IMR-90 (cell line): ENCODE results near the gene COL25A1. TPM values are rescaled to one million over a fixed set of nuclear protein-coding genes. Genes with fewer than 3 reads are reported as not detected.

Source experiments
- ATAC-seq: fragments of 200-7000 bp; cut with Tn5 transposase; 2 replicates; pipeline ENCODE4 v1.9.1; 2020; ENCODE audit warnings: low read depth, mild to moderate bottlenecking, moderate library complexity
- BruUV-seq: library from RNA; stranded (reverse); fragments of 400-500 nt; replicated peaks from 2 replicates; lab custom pipeline; 2021; lab: Mats Ljungman, UMichigan
- CTCF ChIA-PET: fragments of 300-600 bp; formaldehyde crosslinking; extraction: SDS; loops from one replicate; lab custom pipeline; 2021; ENCODE audit warnings: antibody characterized with exemption; lab: Yijun Ruan, JAX
- POLR2A ChIA-PET: fragments of 300-600 bp; sonication (Branson Sonifier 250); formaldehyde crosslinking; loops from one replicate; lab custom pipeline; 2022; ENCODE audit warnings: antibody characterized with exemption; ENCODE audit not compliant: unreplicated experiment; lab: Charles Lee
- DNase-seq: peaks from one replicate; pipeline ENCODE4 v3.0.0; 2013
- H2AFZ ChIP-seq: replicated peaks from 2 replicates; pipeline ENCODE3; 2013; ENCODE audit warnings: low read length, mild to moderate bottlenecking; ENCODE audit not compliant: poor library complexity
- H2AK5ac ChIP-seq: 2 replicates; pipeline ENCODE4 v1.6.1; 2013; ENCODE audit warnings: low read depth, low read length, inconsistent platforms
- H2AK9ac ChIP-seq: replicated peaks from 2 replicates; pipeline ENCODE3; 2013; ENCODE audit warnings: mild to moderate bottlenecking, low read depth, low read length, moderate library complexity; ENCODE audit not compliant: poor library complexity
- H2BK120ac ChIP-seq: 2 replicates; pipeline ENCODE4 v1.6.1; 2013; ENCODE audit warnings: low read depth, low read length, inconsistent platforms
- H2BK15ac ChIP-seq: 3 replicates; pipeline ENCODE4 v1.6.1; 2013; ENCODE audit warnings: low read depth, low read length, inconsistent platforms
- H2BK20ac ChIP-seq: 2 replicates; pipeline ENCODE4 v1.6.1; 2013; ENCODE audit warnings: low read depth, mild to moderate bottlenecking, inconsistent platforms, low read length, moderate library complexity
- H2BK5ac ChIP-seq: 2 replicates; pipeline ENCODE4 v1.6.1; 2013; ENCODE audit warnings: mild to moderate bottlenecking, low read depth, low read length, inconsistent platforms; ENCODE audit not compliant: poor library complexity, severe bottlenecking
- H3K14ac ChIP-seq: replicated peaks from 2 replicates; pipeline ENCODE4 v1.6.1; 2013; ENCODE audit warnings: low read depth, low read length, inconsistent platforms
- H3K18ac ChIP-seq: 2 replicates; pipeline ENCODE4 v1.6.1; 2013; ENCODE audit warnings: low read depth, low read length, control low read depth
- H3K23ac ChIP-seq: 2 replicates; pipeline ENCODE4 v1.6.1; 2013; ENCODE audit warnings: low read depth, low read length, inconsistent platforms
- H3K27ac ChIP-seq: 2 replicates; pipeline ENCODE4 v1.5.1; 2013; ENCODE audit warnings: mild to moderate bottlenecking, control low read depth, low read length; ENCODE audit not compliant: insufficient read depth
- H3K27me3 ChIP-seq: 2 replicates; pipeline ENCODE4 v1.6.1; 2013; ENCODE audit warnings: low read length; ENCODE audit not compliant: control insufficient read depth, insufficient read depth
- H3K36me3 ChIP-seq: 2 replicates; pipeline ENCODE4 v1.6.1; 2013; ENCODE audit warnings: low read length, mixed read lengths; ENCODE audit not compliant: control insufficient read depth, insufficient read depth
- H3K4ac ChIP-seq: 2 replicates; pipeline ENCODE4 v1.6.1; 2013; ENCODE audit warnings: low read depth, low read length, inconsistent platforms
- H3K4me1 ChIP-seq: 2 replicates; pipeline ENCODE4 v1.6.1; 2013; ENCODE audit warnings: low read length, mixed read lengths; ENCODE audit not compliant: control insufficient read depth, insufficient read depth
- H3K4me2 ChIP-seq: 2 replicates; pipeline ENCODE4 v1.6.1; 2013; ENCODE audit warnings: low read depth, mild to moderate bottlenecking, control low read depth, low read length, moderate library complexity
- H3K4me3 ChIP-seq: 2 replicates; pipeline ENCODE4 v1.5.1; 2013; ENCODE audit warnings: low read depth, mild to moderate bottlenecking, control low read depth, low read length, moderate library complexity; ENCODE audit not compliant: insufficient read depth
- H3K56ac ChIP-seq: 2 replicates; pipeline ENCODE4 v1.6.1; 2013; ENCODE audit warnings: low read length, inconsistent platforms; ENCODE audit not compliant: insufficient read depth; ENCODE audit errors: extremely low read depth
- H3K79me1 ChIP-seq, 2 experiments: 2 replicates each; pipeline ENCODE4 v1.6.1; 2013; ENCODE audit warnings: low read length in 2 of 2, inconsistent platforms in 1 of 2, low read depth in 1 of 2
- H3K9ac ChIP-seq: 2 replicates; pipeline ENCODE4 v1.6.1; 2013; ENCODE audit warnings: low read depth, low read length, control low read depth
- H3K9me1 ChIP-seq: 2 replicates; pipeline ENCODE4 v1.6.1; 2013; ENCODE audit warnings: low read length, inconsistent platforms; ENCODE audit not compliant: insufficient read depth
- H3K9me3 ChIP-seq: 2 replicates; pipeline ENCODE4 v1.6.1; 2013; ENCODE audit warnings: low read length; ENCODE audit not compliant: control insufficient read depth, insufficient read depth
- H4K20me1 ChIP-seq: 2 replicates; pipeline ENCODE4 v1.6.1; 2013; ENCODE audit warnings: low read length, inconsistent platforms; ENCODE audit not compliant: insufficient read depth
- H4K5ac ChIP-seq: 2 replicates; pipeline ENCODE4 v1.6.1; 2013; ENCODE audit warnings: mild to moderate bottlenecking, low read depth, low read length, control low read depth
- H4K8ac ChIP-seq, 2 experiments: 2 replicates each; pipeline ENCODE4 v1.6.1; 2013; ENCODE audit warnings: low read depth in 2 of 2, low read length in 2 of 2, control low read depth in 1 of 2, inconsistent platforms in 1 of 2
- H4K91ac ChIP-seq: 2 replicates; pipeline ENCODE4 v1.6.1; 2013; ENCODE audit warnings: low read depth, low read length, inconsistent platforms; ENCODE audit not compliant: insufficient read depth
- BHLHE40 ChIP-seq: fragments of 150-350 bp; IDR thresholded peaks from 2 replicates; pipeline ENCODE4 v1.6.1; 2016; ENCODE audit warnings: mild to moderate bottlenecking, low read depth, low read length
- CEBPB ChIP-seq: IDR thresholded peaks from 2 replicates; pipeline ENCODE4 v1.6.1; 2012; ENCODE audit warnings: low read depth, low read length, improper control_type of control experiment
- CHD1 ChIP-seq: IDR thresholded peaks from 2 replicates; pipeline ENCODE4 v1.6.1; 2012; ENCODE audit warnings: low read depth, low read length, improper control_type of control experiment
- CTCF ChIP-seq: conservative IDR thresholded peaks from 2 replicates; pipeline ENCODE4 v1.5.1; 2012; ENCODE audit warnings: mild to moderate bottlenecking, low read depth, low read length, improper control_type of control experiment
- ELK1 ChIP-seq: fragments of 150-350 bp; IDR thresholded peaks from 2 replicates; pipeline ENCODE4 v1.6.1; 2016; ENCODE audit warnings: low read depth, mild to moderate bottlenecking, low read length, moderate library complexity, borderline replicate concordance
- FOS ChIP-seq: fragments of 150-350 bp; IDR thresholded peaks from 2 replicates; pipeline ENCODE4 v1.6.1; 2016; ENCODE audit warnings: low read depth, low read length
- MAFK ChIP-seq: IDR thresholded peaks from 2 replicates; pipeline ENCODE4 v1.6.1; 2012; ENCODE audit warnings: low read depth, low read length, improper control_type of control experiment
- MAZ ChIP-seq: IDR thresholded peaks from 2 replicates; pipeline ENCODE4 v1.6.1; 2012; ENCODE audit warnings: low read depth, mild to moderate bottlenecking, low read length, improper control_type of control experiment, moderate library complexity, borderline replicate concordance
- MXI1 ChIP-seq: IDR thresholded peaks from 2 replicates; pipeline ENCODE4 v1.6.1; 2012; ENCODE audit warnings: low read depth, mild to moderate bottlenecking, low read length, moderate library complexity, borderline replicate concordance
- NFE2L2 ChIP-seq: fragments of 150-350 bp; IDR thresholded peaks from 2 replicates; pipeline ENCODE4 v1.6.1; 2016; ENCODE audit warnings: low read depth, mild to moderate bottlenecking, low read length
- POLR2A ChIP-seq: IDR thresholded peaks from 2 replicates; pipeline ENCODE4 v1.6.1; 2012; ENCODE audit warnings: mild to moderate bottlenecking, low read depth, low read length
- RAD21 ChIP-seq: IDR thresholded peaks from 2 replicates; pipeline ENCODE4 v1.6.1; 2012; ENCODE audit warnings: low read length, improper control_type of control experiment
- RCOR1 ChIP-seq: IDR thresholded peaks from 2 replicates; pipeline ENCODE4 v1.6.1; 2012; ENCODE audit warnings: mild to moderate bottlenecking, low read length, improper control_type of control experiment; ENCODE audit not compliant: insufficient replicate concordance
- RFX5 ChIP-seq: IDR thresholded peaks from 2 replicates; pipeline ENCODE4 v1.8.0; 2012; ENCODE audit warnings: low read depth, mild to moderate bottlenecking, low read length, moderate library complexity
- SMC3 ChIP-seq: fragments of 150-350 bp; IDR thresholded peaks from 2 replicates; pipeline ENCODE4 v1.6.1; 2016; ENCODE audit warnings: low read depth, mild to moderate bottlenecking, antibody characterized with exemption, low read length, moderate library complexity
- WGBS, 2 experiments: methylation state at CpG; one replicate each; pipeline versions ENCODE4 v1.1.5 to v1.1.7; 2013; ENCODE audit warnings: missing lambda C conversion rate in 2 of 2; ENCODE audit not compliant: insufficient read length in 1 of 2; ENCODE audit errors: extremely low coverage in 2 of 2; 5-methylcytosine and 5-hydroxymethylcytosine counted together
- dilution Hi-C: fragments of 300-500 bp; cut with HindIII; formaldehyde crosslinking; loops from one replicate; pipeline ENCODE4 v1.14.3; 2018; ENCODE audit warnings: low sequenced_read_pairs; ENCODE audit not compliant: unreplicated experiment
- in situ Hi-C: fragments of 300-500 bp; cut with MboI; formaldehyde crosslinking; loops from 3 replicates; pipeline ENCODE4 v1.14.3; 2019; ENCODE audit warnings: low sequenced_read_pairs, inconsistent platforms, mixed read lengths
- intact Hi-C: fragments of 100-400 bp; cut with micrococcal nuclease; formaldehyde crosslinking; loops from 2 replicates; pipeline ENCODE4 v1.10.0; 2022
- polyA plus RNA-seq, 3 experiments: library from polyadenylated mRNA; depleted of rRNA; stranded (reverse); fragments of >200 nt; gene quantifications; 2 replicates each; pipeline ENCODE4 v1.2.3, GENCODE V29; 2012; ENCODE audit warnings: low replicate concordance in 1 of 3
- total RNA-seq: library from RNA; depleted of rRNA; stranded (reverse); fragments of >200 nt; gene quantifications from 2 replicates; pipeline ENCODE4 v1.2.3, GENCODE V29; 2012

COL25A1 gene
- total and polyA plus RNA-seq, 2 of the 4 experiments (the other 2 are of a cell fraction), result under 0.01 to 0.05 TPM

- no peak overlapping the region for H3K4me2 ChIP-seq
- WGBS, 2 experiments, result no CpG with 5 or more reads among the region's 3 CpGs
Observed at GRCh38 chr4:109111031-109111430, 191.4 kb downstream of the COL25A1 start.

More at GRCh38 chr4:109111031-109111430, 191.4 kb downstream of the COL25A1 start:
- H2BK20ac ChIP-seq, result no peak overlapping the region
- no peak overlapping the region for H2AK5ac ChIP-seq
- no peak overlapping the region for H3K9ac ChIP-seq
- CTCF ChIA-PET, result interaction anchor here (0.5 kb wide), 1 partner anchor 197 kb away, joined by 3 read pairs; no protein-coding TSS in a partner anchor
- H3K36me3 ChIP-seq, result no peaks in the 10 kb centered on the region
- H2AK9ac ChIP-seq, result no peak overlapping the region
- H3K9me1 ChIP-seq, result no peaks in the 10 kb centered on the region
- intact Hi-C loops, result no loop called here
- H3K9me3 ChIP-seq, result no peaks in the 10 kb centered on the region
- no peak overlapping the region for H3K18ac ChIP-seq
- H2BK15ac ChIP-seq, result no peak overlapping the region
- no peak overlapping the region for H4K5ac ChIP-seq
- no peak overlapping the region for H3K4me3 ChIP-seq
- no peak overlapping the region for H3K4ac ChIP-seq
- no peaks in the 10 kb centered on the region for H3K4me1 ChIP-seq
- POLR2A ChIA-PET, result no interaction called here
- H3K79me1 ChIP-seq, result no peaks in the 10 kb centered on the region
- H3K27ac ChIP-seq, result no peak overlapping the region
- ATAC-seq, result no peak
- no peak overlapping the region for H2BK5ac ChIP-seq
- H3K27me3 ChIP-seq, result peaks cover 3% of the 10 kb centered on the region; the same call in 1 of the 2 replicates
- H2BK120ac ChIP-seq, result no peak overlapping the region
- TF ChIP-seq ELK1 (no peak), FOS (no peak), RCOR1 (no peak), CTCF (no peak), CHD1 (no peak), RAD21 (no peak), MAFK (no peak), MXI1 (no peak), BHLHE40 (no peak), POLR2A (no peak), NFE2L2 (no peak), CEBPB (no peak), SMC3 (no peak), RFX5 (no peak), MAZ (no peak)
- H3K14ac ChIP-seq, result no peak overlapping the region
- no peak overlapping the region for H2AFZ ChIP-seq
- H4K8ac ChIP-seq, result no peak overlapping the region
- no peak overlapping the region for H3K23ac ChIP-seq
- DNase-seq, result no peak
- in situ Hi-C loops, result no loop called here
- no peak overlapping the region for H3K56ac ChIP-seq
- dilution Hi-C loops, result no loop called here
- H4K91ac ChIP-seq, result no peak overlapping the region
- no TSS peak for BruUV-seq
- no peaks in the 10 kb centered on the region for H4K20me1 ChIP-seq
